ENCODE results near the gene OPCML.

The OPCML gene

DNA sequence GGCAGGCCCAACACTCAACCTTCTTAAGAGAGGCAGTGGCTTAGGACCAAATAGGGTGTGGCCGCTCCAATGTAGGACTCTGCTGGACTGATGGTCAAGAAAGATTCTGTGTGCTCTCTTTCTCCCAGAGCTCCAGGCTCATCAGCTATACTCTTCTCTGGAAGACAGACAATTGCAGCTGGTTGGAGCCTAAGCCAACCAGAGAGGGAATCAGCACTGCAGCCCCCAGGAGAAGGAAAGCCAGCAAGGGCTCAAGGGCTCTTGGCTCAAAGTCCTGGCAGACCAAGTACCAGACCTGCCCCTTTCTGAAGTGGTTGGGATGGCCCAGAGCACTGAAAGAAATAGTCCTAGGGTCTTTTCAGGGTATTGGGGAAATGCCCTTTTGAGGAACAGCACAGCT is 1084.5 kb downstream of the OPCML start:
- CTCF ChIA-PET, result interaction anchor here (1.0 to 1.3 kb wide), 3 partner anchors 16 to 493 kb away, joined by 3 to 4 read pairs (median 3); no protein-coding TSS in a partner anchor
- no peak for DNase-seq (ENCODE audit: extremely low spot score)
- TF ChIP-seq CTCF (IDR thresholded peaks at IDR 0.05; ENCODE audit: control extremely low read depth, extremely low read depth, low read depth, missing control alignments), result no peak
- POLR2A ChIA-PET, result no interaction called here

GRCh38 chr11:132445859-132446291 is 1086.4 kb downstream of the OPCML start:
- CTCF ChIA-PET, result no interaction called here
- no peak for DNase-seq (ENCODE audit: extremely low spot score)
- TF ChIP-seq CTCF (IDR thresholded peaks at IDR 0.05; ENCODE audit: control extremely low read depth, extremely low read depth, low read depth, missing control alignments), result no peak
- POLR2A ChIA-PET, result interaction anchor here (0.6 kb wide), 1 partner anchor 947 kb away, joined by 3 read pairs; no protein-coding TSS in a partner anchor

DNA sequence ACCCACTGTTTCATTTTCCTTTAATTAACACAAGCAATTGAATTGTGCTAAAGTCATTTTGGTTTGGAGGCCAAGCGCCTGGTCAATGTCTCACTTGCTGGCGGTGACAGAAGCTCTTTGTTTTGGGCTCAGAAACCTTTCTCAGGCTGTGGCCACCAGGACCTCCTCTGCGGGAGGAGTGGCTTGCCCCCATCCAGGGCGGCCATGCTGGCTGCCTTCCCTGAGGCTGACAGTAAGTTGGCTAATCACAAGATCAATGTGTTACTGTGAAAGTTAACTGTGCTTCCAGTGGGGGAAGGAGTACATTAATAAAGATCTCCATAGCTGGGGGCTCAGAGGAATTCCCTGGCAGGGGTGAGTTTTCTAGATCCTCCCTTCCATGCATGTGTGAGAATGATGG is 1087.4 kb downstream of the OPCML start:
- no peak for DNase-seq (ENCODE audit: extremely low spot score)
- TF ChIP-seq CTCF (IDR thresholded peaks at IDR 0.05; ENCODE audit: control extremely low read depth, extremely low read depth, low read depth, missing control alignments), result no peak
- POLR2A ChIA-PET, result no interaction called here
- CTCF ChIA-PET, result no interaction called here

DNA sequence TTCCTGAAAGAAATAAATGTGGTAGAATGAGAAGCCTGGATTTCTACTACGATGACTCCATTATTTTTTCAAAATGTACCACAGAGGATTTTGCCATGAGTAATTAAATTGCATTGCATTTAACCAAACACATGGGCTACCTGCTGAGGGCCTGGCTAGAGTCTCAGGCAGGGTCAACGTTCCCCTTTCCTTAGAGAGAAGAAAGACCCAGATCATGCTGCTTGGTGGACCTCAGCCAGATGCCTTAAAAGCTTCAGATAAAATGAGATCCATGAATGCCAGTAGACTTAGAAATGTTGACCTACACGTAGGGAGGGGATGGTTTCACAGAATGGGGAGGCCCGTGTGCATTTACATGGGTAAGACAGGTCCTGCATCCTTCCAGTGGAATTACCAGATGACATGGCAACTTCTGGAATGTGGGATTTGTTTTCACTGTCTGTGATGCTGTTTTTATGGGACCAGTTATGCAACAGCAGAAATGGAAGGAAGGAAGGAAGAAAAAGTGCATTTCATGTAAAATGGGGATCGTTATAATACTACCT is 1092.5 kb downstream of the OPCML start:
- no peak for TF ChIP-seq CTCF (IDR thresholded peaks at IDR 0.05; ENCODE audit: control extremely low read depth, extremely low read depth, low read depth, missing control alignments)
- ChIA-PET POLR2A (no interaction called here), CTCF (no interaction called here)
- no peak for DNase-seq (ENCODE audit: extremely low spot score)

DNA sequence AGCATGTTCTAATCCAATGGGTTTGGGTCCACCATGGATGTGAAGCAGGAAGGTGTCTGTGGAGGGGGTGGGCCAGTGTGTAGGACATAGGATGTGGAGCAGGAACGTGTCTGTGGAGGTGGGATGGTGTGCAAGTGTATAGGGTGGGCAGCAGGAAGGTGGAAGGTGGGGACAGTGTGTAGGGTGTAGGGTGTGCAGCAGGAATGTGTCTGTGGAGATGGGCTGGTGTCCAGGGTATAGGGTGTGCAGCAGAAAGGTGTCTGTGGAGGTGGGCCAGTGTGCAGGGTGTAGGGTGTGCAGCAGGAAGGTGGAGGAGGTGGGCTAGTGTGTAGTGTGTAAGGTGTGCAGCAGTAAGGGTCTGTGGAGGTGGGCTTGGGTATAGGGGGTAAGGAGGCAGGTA is 1093.9 kb downstream of the OPCML start:
- no peak for TF ChIP-seq CTCF (IDR thresholded peaks at IDR 0.05; ENCODE audit: control extremely low read depth, extremely low read depth, low read depth, missing control alignments)
- ChIA-PET POLR2A (no interaction called here), CTCF (no interaction called here)
- DNase-seq (ENCODE audit: extremely low spot score), result no peak

GRCh38 chr11:132430429-132431062 is 1101.8 kb downstream of the OPCML start:
- ChIA-PET CTCF (no interaction called here), POLR2A (no interaction called here)
- no peak for TF ChIP-seq CTCF (IDR thresholded peaks at IDR 0.05; ENCODE audit: control extremely low read depth, extremely low read depth, low read depth, missing control alignments)
- DNase-seq (ENCODE audit: extremely low spot score), result no peak
